ENCODE measurements around the gene C19orf73. TPM values are rescaled to one million over a fixed set of nuclear protein-coding genes. Genes with fewer than 3 reads are reported as not detected.
A peak's percentile ranks its signal among the peaks of the same experiment; 100 is the strongest.

The C19orf73 gene
- total RNA-seq, 6 donors from 2014 or later, result 0.89 to 7.9 (median 2.3) TPM; not detected in 1

DNA sequence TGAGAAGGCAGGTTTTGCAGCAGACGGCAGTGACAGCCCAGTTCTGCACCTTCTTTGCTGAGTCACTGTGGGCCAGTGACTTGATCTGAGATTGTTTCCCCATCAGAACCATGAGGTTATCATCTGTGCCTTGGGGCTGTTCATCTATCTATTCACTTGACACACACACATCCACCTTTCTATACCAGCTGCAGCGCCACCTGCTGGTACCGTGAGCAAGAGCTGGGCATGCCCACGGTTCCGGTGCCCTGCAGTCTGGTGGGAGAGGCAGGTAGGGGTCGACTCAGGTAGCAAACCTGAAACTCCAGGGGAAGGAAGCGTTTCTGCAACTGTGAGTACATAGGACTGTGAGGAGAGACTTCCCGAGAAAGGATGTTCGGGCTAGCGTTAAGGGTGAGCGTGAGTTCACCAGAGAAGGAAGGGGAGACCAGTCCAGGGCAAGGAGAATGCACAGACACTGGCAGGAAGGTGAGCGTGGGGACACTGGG, 12.3 kb downstream of the C19orf73 start:
- TF ChIP-seq, protein P1, sequence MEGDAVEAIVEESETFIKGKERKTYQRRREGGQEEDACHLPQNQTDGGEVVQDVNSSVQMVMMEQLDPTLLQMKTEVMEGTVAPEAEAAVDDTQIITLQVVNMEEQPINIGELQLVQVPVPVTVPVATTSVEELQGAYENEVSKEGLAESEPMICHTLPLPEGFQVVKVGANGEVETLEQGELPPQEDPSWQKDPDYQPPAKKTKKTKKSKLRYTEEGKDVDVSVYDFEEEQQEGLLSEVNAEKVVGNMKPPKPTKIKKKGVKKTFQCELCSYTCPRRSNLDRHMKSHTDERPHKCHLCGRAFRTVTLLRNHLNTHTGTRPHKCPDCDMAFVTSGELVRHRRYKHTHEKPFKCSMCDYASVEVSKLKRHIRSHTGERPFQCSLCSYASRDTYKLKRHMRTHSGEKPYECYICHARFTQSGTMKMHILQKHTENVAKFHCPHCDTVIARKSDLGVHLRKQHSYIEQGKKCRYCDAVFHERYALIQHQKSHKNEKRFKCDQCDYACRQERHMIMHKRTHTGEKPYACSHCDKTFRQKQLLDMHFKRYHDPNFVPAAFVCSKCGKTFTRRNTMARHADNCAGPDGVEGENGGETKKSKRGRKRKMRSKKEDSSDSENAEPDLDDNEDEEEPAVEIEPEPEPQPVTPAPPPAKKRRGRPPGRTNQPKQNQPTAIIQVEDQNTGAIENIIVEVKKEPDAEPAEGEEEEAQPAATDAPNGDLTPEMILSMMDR (IDR thresholded peaks at IDR 0.05), result peak; percentile 50 to 78 (median 63)
- TF ChIP-seq POLR2A (IDR thresholded peaks at IDR 0.05), result no peak
- no peak for TF ChIP-seq POLR2AphosphoS5 (IDR thresholded peaks at IDR 0.05)
- TF ChIP-seq EP300 (IDR thresholded peaks at IDR 0.05), result no peak
- Histone ChIP-seq H3K9me3 (no peaks in the 10 kb centered on the region), H3K27me3 (no peaks in the 10 kb centered on the region), H3K36me3 (peaks cover 19 to 80% (median 72%) of the 10 kb centered on the region in 4 donors), H3K4me1 (no peaks in the 10 kb centered on the region), H3K27ac (no peak overlapping the region), H3K4me3 (no peak overlapping the region)
- ATAC-seq (ENCODE audit: low FRiP score in 2 of 2), result peak in 1 of 2 donors; percentile 35
- no peak for DNase-seq
- 72 to 76% methylated on average over 9 to 12 of the region's 12 CpGs for WGBS, 2 donors

DNA sequence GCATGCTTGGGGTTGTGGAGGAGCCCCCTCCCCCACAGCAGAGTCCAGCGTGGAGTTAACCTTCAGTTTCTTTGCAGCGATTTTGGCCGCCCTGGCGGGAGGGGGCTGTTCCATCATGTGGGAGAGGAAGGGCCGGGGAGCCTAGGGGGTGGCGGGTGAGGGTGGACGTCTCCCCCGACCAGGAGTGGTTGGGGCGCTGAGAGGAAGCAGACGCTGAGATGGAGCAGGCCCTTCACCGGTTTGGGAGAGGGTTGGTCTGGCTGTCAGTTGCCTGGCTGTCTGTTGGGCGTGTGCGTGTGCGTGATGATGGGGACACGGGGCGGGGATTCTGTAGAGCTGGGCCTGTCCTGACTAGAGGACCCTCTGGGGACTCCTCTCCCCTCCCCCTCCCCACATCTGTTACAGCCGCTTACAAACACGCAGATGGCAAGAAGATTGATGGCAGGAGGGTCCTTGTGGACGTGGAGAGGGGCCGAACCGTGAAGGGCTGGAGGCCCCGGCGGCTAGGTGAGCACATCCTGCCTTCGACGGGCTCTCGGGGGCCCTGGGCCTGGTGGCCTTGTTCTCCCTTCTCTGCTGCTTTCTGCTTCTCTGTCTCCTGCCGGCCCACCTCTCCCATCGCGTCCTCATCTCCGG, 14.6 kb downstream of the C19orf73 start:
- Histone ChIP-seq H3K4me3 (no peak overlapping the region), H3K4me1 (no peaks in the 10 kb centered on the region), H3K36me3 (peaks cover 28 to 100% (median 95%) of the 10 kb centered on the region in 4 donors), H3K9me3 (no peaks in the 10 kb centered on the region), H3K27me3 (no peaks in the 10 kb centered on the region), H3K27ac (no peak overlapping the region)
- ATAC-seq (ENCODE audit: low FRiP score in 2 of 2), result no peak
- peak in 1 of 2 donors; percentile 54 for DNase-seq
- WGBS, 2 donors, result 79 to 82% methylated on average over 24 to 30 of the region's 30 CpGs
- TF ChIP-seq POLR2AphosphoS5 (IDR thresholded peaks at IDR 0.05) (no peak), EP300 (IDR thresholded peaks at IDR 0.05) (no peak), POLR2A (IDR thresholded peaks at IDR 0.05) (no peak)
- TF ChIP-seq, protein P1 (IDR thresholded peaks at IDR 0.05), result no peak

DNA sequence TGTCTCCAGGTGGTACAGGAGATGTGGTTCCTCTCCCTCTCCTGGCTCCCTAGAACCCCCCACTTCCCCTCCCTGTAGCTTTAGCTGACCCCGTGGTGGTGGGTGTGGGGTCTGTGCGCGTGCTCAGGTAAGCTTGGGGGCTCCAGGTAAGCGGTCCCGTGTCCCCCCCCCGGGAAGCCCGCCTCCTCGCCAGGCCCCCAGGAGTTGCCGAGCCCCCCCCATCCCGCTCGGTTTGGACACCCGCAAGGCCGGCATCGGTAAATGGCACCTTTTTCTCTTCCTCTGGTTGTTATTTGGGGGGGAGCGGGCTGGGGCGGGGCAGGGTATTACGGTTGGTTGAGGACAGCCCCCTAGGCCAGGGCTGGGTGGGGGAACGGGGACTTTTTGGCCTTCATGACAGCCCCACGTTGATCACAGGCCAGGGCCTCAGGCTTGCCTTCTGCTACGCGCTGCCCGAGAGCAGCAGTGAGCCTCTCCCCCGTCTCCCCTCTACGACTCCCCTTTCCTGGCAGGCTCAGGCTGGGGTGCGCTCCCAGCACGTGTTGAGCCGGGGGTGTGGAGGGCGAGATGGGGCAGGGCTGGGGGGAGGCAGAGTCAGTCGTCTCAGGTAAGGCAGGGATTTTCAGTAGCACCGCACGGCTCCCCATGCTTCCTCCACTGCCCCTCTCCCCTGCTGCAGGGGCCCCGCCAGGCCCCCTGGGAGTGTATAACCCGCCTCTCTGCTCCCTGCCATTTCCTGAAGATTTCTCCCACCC, 15.4 kb downstream of the C19orf73 start:
- Histone ChIP-seq H3K4me1 (no peaks in the 10 kb centered on the region), H3K9me3 (no peaks in the 10 kb centered on the region), H3K36me3 (peaks cover 28 to 100% (median 99%) of the 10 kb centered on the region in 4 donors), H3K27me3 (no peaks in the 10 kb centered on the region), H3K27ac (no peak overlapping the region), H3K4me3 (no peak overlapping the region)
- ATAC-seq (ENCODE audit: low FRiP score in 2 of 2) (no peak), DNase-seq (peak in 1 of 2 donors; percentile 49)
- 92 to 93% methylated on average over 17 to 32 of the region's 33 CpGs for WGBS, 2 donors
- TF ChIP-seq POLR2AphosphoS5 (IDR thresholded peaks at IDR 0.05), result no peak
- no peak for TF ChIP-seq EP300 (IDR thresholded peaks at IDR 0.05)
- no peak for TF ChIP-seq POLR2A (IDR thresholded peaks at IDR 0.05)
- TF ChIP-seq, protein P1 (IDR thresholded peaks at IDR 0.05), result no peak

DNA sequence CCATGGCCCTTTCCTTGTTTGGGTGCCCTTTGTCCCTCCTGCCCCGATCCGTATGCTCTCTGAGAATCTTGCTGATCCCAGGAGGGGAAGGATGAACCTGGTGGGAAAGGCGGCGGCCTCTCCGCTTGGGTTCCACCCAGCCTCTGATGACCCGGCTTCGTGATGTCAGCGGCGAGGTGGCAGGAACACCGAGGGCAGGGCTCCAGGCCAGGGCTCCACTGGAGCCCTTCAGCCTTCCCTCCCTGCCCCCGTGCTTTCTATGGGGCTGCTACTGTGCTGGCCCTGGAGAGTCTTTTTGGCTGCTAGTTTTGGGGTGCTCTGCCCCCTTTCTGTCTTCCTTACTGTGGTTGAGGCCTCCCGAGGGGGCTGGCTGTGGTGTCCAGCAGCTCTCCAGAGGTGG, 16.6 kb downstream of the C19orf73 start:
- Histone ChIP-seq H3K36me3 (peaks cover 19 to 99% (median 91%) of the 10 kb centered on the region in 4 donors), H3K9me3 (no peaks in the 10 kb centered on the region), H3K4me3 (no peak overlapping the region), H3K27ac (no peak overlapping the region), H3K4me1 (peaks cover 4% of the 10 kb centered on the region in 4 donors), H3K27me3 (no peaks in the 10 kb centered on the region)
- 89 to 93% methylated on average over 11 to 12 of the region's 12 CpGs for WGBS, 2 donors
- TF ChIP-seq, protein P1 (IDR thresholded peaks at IDR 0.05), result no peak
- TF ChIP-seq POLR2AphosphoS5 (IDR thresholded peaks at IDR 0.05) (no peak), EP300 (IDR thresholded peaks at IDR 0.05) (no peak), POLR2A (IDR thresholded peaks at IDR 0.05) (no peak)
- peak in 1 of 2 donors; percentile 41 for DNase-seq
- no peak for ATAC-seq (ENCODE audit: low FRiP score in 2 of 2)
